CD4-positive, alpha-beta T cell treated with Interleukin-10 for 1 hour (primary cell): ENCODE measurements around the gene MRPL24.

ENCODE experiments used
- DNase-seq: peaks from one replicate; pipeline ENCODE4 v3.0.0-alpha.2; 2020

Gene MRPL24

DNA sequence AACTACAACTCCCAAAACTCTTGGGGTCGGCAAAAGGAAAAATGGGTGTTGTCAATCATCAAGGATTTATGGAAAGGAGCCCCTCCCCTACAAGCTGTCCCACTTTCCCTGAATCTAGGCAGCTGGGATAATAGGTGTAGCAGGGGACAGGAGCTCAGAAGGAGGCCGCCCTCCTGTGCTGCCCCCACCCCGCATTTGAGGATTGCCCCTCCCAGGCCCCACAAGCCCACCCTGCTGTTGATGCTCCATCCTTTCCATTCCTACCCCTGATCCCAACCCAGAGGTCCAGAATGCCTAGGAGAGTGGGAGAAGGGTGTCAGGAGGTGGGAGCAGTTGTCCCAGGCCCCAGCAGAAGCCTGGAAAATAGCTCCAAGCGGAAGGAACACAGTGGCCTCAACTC, 1.9 kb upstream of the MRPL24 start:
- DNase-seq = no peak

DNA sequence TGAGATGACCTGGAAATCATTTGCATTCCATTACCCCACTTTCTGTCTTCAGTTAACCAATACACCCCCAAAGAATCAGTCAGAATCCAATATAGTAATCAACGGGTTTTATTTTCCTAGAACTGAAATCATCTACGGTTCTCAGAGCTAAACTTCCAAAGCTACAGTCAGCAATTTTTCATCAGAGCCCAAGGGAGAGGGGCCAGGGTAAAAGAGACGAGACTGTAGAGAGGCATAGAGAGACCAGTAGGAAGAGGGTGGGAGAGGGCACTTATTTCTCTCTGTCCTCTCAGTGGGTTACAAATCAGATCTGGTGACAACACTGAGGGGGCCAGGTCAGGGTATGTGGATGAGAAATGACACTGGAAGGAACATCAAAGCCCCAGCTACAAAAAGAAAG, 1.1 kb upstream of the MRPL24 start:
- no peak for DNase-seq

GRCh38 chr1:156741481-156741983, 644 bp upstream of the MRPL24 start:
- DNase-seq = no peak

- DNase-seq = no peak
Measured at GRCh38 chr1:156740237-156740740, 599 bp downstream of the MRPL24 start.

DNA sequence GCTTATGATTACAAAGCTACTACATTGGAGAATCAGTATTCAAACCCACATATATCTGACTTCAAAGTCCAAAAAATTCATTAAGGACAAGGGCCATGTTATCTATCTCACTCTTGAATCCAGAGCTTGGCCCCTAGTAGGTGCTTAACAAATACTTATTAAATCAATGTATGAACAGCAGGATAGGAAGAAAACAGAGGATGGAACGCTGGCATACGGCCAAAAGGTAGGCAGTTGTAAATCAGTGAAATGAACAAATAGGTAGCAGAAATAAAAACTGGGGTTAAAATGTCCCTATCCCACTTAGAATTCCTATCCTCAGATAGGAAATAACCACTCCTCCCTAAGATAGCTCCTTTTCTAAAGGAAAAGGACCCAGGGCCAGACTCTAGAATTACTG, 2.0 kb downstream of the MRPL24 start:
- no peak for DNase-seq

DNA sequence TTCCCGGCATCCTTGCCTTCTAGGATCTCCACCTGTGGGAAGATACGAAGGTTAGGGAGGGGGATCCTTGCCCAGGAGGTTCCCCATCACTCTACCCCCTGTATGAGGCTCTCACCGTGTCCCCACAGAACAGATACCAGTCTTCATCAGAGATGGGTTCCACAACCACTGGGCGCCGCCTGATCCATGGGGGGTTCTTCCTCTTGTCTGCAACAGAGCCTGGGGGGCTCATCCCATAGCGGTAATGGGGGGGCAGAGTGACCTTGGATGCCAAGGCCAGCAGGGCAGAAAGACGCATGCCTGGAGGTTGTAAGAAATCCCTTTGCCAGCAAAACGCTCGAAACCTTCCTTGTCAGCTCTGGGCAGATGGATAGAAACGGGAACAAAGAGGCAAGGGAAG, 2.5 kb downstream of the MRPL24 start:
- DNase-seq = no peak

DNA sequence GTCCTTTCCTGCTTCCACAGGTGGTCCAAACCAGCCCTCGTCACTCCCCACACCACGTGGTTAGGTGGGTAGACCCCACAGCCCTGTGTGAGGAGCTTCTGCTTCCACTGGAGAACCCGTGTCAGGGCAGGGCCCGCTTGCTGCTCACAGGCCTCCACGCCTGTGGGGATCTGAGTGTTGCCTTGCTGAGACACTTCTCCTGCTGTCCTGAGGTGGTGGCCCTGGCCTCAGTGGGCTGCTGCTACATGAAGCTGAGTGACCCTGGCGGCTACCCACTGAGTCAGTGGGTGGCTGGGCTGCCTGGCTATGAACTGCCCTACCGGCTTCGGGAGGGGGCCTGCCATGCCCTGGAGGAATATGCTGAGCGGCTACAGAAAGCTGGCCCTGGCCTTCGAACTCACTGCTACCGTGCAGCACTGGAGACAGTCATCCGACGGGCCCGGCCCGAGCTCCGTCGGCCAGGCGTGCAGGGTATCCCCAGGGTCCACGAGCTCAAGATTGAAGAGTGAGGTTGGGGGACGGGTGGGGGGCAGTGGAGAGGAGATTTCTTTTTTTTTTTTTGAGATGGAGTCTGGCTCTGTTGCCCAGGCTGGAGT, 6.8 kb downstream of the MRPL24 start:
- no peak for DNase-seq

DNA sequence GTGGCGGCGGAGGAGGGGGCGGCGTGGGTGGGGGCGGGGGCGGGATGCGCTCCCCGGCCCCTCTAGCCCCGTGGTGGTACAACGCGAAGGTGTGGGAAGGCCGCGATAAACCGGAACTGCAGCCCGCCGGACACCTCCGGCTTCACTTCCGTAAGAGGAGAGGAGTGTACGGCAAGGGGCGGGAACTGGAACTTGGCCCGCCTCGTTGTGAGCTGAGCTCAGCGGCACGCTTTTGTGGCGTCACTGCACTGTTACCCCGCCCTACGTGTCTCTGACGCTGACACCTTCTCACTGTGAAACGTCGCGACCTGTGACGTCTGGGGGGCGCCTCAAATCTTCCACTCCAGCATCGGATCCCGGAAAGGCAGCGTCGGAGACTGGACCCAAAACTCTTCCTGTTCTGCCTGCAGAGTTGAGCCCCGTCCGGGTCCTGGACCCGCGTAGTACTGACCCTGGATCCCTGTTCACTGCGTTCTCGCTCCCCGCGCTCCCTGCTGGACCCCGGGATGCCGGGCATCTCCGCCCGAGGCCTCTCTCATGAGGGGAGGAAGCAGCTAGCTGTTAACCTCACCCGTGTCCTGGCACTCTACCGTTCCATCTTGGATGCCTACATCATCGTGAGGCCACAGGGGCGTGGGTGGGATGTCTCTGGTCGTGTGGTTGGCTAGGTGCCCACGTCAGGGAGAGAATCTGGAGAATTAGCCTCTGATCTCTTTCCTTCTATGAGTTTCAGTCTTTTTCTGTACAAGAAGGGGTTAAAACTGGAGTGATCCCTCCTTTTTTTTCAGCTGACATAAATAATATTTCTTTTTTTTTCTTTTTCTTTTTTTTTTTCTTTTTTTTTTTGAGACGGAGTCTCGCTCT, 12.1 kb downstream of the MRPL24 start, which contains the start of gene ISG20L2:
Gene ISG20L2, minus strand, starts transcription at position 168 of the 864 bp plus-strand sequence. CDS start 1,114 bp downstream, outside the sequence.
- peak; percentile 97 for DNase-seq

DNA sequence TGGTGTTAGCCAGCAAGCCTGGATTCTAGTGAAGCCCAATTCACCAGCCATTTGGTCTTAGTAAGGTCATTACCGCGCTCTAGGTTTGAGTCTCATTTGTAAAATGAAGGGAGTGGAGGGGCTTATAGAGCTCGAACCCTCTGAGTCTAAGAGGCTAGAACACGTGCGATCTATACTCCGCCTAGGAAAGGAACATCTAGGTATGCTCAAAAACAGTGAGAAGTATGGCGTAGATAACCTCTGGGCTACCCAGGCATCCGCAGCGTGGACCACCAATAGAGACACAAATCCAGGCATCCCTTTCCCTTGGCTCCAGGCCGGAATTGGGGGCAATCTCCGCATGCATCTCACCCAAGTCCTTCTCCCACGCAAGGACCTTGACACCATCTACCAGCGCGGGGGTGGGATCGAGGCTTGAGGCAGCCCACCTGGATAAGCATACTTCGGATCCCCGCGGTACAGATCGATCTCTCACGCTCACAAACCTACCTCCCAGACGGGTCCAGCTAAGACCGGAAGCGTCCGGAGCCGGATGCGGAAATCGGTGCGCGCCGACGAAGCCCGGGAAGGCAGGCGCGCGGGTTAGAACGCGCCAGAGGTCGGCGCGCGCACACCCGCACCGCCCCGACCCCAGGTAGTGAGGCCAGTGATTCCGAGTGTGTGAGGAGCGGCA, 12.8 kb downstream of the MRPL24 start, which contains the start of gene METTL25B:
Gene METTL25B, plus strand, starts transcription at position 544 of the 673 bp plus-strand sequence. CDS start 636 bp downstream, outside the sequence.
- DNase-seq = peak; percentile 80

- DNase-seq = no peak
Measured at GRCh38 chr1:156727492-156727891, 13.4 kb downstream of the MRPL24 start.

GRCh38 chr1:156726549-156727226, 14.2 kb downstream of the MRPL24 start:
- DNase-seq = peak; percentile 64

DNA sequence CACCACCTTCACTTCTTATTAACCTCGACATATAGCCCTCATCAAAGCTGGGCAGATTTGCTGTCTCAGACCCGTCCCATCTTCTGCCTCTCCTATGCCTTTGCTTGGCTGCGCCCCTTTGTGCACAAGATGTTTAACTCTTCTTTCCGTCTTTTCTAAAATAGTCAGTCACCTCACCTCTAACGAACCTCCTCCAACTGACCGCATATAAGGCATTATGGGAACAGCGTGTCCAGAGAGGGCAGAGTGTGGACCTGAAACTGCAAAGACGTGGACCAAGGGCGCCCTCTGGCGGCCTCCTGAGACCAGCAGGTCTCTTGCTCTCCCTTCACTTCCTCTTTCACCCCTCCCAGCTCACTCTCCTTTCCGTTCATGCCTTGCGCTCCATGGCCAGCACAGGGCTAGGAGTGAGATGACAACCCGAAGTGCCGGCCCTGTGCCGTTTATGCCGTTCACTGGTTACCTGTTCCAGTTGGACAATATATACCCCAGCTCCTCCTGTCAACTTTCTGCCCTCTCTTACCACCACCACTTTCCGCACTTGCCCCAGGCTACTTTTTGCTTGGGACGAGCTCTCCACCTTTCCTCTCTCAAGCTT, 15.1 kb downstream of the MRPL24 start:
- DNase-seq = peak; percentile 84

GRCh38 chr1:156721535-156721934, 19.4 kb downstream of the MRPL24 start:
- no peak for DNase-seq

GRCh38 chr1:156721131-156721530, 19.8 kb downstream of the MRPL24 start:
- no peak for DNase-seq

DNA sequence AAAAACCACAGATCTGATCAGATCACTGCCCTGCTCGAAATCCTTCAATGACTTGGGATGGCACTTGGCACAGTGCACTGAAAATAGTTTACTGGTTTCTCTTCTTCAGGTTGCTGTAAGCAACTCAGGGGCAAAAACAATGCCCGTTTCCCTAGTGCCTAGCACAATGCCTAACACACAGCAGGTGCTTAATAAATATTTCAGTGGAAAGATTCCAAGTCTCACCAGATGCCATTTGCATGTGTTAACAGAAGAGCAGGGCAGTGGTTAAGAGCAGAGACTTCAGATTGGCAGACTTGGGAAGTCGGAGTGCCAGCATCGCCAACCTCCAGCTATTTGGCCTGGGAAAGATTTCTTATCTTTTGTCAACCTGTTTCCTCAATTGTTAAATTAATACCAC, 23.5 kb downstream of the MRPL24 start:
- no peak for DNase-seq

GRCh38 chr1:156714830-156715229, 26.1 kb downstream of the MRPL24 start:
- no peak for DNase-seq

- DNase-seq = no peak
Measured at GRCh38 chr1:156712626-156713025, 28.3 kb downstream of the MRPL24 start.

- no peak for DNase-seq
Measured at GRCh38 chr1:156711011-156711817, 29.7 kb downstream of the MRPL24 start.

- no peak for DNase-seq
Measured at GRCh38 chr1:156709757-156710489, 31.0 kb downstream of the MRPL24 start.

GRCh38 chr1:156709031-156709430, 31.9 kb downstream of the MRPL24 start:
- no peak for DNase-seq
